Measurements from ENCODE around the gene CTIF.

DNA sequence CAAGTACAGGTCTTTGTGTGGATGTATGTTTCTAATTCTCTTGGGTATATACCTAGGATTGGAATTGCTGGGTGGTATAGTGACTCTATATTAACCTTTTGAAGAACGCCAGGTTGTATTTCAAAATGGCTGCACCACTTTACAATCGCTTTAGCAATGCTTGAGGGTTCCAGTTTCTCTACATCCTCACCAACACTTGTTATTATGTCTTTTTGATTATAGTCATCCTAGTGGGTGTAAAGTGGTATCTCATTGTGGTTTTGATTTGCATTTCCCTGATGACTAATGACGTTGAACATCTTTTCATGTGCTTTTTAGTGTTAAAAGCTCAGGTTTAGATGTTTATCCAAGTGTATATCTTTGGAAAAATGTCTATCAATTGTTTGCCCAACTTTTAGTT, 39.5 kb downstream of the CTIF start:
- TF ChIP-seq, protein P1, sequence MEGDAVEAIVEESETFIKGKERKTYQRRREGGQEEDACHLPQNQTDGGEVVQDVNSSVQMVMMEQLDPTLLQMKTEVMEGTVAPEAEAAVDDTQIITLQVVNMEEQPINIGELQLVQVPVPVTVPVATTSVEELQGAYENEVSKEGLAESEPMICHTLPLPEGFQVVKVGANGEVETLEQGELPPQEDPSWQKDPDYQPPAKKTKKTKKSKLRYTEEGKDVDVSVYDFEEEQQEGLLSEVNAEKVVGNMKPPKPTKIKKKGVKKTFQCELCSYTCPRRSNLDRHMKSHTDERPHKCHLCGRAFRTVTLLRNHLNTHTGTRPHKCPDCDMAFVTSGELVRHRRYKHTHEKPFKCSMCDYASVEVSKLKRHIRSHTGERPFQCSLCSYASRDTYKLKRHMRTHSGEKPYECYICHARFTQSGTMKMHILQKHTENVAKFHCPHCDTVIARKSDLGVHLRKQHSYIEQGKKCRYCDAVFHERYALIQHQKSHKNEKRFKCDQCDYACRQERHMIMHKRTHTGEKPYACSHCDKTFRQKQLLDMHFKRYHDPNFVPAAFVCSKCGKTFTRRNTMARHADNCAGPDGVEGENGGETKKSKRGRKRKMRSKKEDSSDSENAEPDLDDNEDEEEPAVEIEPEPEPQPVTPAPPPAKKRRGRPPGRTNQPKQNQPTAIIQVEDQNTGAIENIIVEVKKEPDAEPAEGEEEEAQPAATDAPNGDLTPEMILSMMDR (IDR thresholded peaks at IDR 0.05), result no peak
- no peak for TF ChIP-seq POLR2A (IDR thresholded peaks at IDR 0.05)

Data from heart left ventricle (tissue), 13 donors.